DMS114 treated with DMSO at 0.1 percent for 48 hours (cell line): ENCODE results near the gene PGAM5.
"Not testable (repeated sequence)": the region's sequence is repeated elsewhere in the genome, so short reads cannot be mapped to it uniquely, and the experiment has no call there.

Experiments
- DNase-seq: peaks from one replicate; lab custom pipeline; 2025; ENCODE audit not compliant: unreplicated experiment; lab: John Stamatoyannopoulos, UW

Gene PGAM5

DNA sequence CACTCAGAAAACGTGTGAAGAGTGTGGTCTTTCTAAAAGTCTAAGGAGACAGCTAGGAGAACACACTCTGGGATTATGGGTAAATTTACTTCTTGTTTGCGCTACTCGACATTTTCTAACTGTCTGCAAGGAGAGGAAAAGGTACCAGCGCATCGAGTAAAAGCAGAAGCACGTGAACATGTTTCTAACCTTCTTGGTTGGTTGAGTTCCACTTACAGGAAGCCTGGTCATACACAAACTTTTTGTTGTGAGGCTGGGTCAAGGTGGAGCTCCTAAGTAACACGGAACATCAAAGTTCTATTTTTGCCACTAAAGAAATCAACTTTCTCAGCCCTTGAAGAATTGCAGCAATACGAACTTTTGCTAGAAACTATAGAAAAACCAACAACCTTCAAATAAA, 31.0 kb downstream of the PGAM5 start:
- DNase-seq: no peak

DNA sequence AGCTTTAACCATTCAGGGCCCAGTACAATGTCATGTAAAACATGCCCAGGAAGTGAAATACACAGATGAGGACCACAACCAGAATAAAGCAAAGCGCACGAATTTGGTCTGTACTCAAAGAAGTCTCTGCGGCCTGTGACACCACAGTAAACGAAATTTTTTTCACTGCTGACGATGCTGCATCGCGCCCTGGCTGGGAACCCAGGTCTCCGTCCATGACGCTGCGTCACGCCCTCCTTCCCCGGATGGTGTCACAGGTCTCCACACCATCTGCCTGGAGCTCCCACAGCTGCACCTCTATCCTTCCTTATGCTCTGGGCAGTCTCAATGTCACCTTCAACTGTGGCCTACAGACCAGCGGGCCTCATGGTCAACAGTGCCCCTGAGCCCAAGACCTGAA, 33.2 kb downstream of the PGAM5 start:
- no peak for DNase-seq

GRCh38 chr12:132746613-132747012, 36.0 kb downstream of the PGAM5 start:
- DNase-seq: no peak

DNA sequence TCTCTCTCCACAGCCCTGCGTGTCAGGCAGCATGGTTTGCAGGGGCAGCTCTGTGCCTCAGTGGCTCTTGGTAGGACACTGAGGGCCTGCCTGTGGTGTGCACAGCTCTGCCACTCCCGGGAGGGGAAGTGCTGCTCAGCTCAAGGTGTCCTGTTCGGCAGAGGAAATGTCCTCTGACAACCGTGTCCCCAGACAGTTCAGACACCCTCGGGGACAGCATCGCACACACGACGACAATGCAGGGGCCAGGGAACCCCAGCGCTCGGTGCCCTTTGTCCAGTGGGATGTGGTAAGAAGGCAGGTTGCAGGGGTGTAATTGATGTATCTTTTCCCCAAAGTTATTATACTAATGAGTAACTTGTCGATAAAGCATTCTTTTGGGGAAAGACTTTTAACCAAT, 36.8 kb downstream of the PGAM5 start:
- no peak for DNase-seq

DNA sequence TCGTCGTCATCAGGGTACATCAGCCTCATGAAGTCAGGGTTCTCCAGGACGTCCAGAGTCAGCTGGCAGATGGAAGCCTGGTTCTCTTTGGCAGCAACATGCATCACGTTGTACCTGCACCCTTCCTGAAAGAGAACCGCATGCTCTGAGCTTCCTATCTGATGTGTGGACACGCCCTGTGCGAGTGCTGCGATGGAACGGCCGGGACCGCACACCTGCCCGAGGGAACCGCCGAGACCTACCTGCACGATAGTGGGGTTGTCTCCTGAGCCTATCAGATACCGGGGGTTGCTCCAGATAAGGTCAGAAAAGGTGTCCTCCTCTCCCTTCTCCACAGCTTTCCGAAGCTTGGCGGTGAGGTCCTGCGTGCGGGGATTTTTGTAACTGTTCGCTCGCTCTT, 37.3 kb downstream of the PGAM5 start:
- no peak for DNase-seq

DNA sequence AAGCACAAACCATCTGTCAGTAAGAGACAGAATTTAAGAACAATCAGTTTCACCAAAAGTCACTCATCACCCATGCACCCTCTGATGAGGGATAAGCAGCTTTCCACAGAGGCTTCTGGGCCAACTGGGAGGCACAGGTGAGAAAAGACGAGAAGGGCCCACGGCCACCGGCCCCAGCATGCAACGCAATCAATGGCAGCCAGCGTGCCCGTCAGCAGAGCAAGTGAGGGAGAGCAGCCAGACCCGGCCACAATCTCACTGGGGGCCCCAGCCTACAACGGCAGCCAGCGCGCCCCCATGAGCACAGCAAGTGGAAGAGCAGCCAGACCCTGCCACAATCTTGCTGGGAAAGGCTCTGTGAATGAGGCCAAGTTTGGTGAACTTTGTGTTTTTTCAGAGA, 37.7 kb downstream of the PGAM5 start:
- no peak for DNase-seq

DNA sequence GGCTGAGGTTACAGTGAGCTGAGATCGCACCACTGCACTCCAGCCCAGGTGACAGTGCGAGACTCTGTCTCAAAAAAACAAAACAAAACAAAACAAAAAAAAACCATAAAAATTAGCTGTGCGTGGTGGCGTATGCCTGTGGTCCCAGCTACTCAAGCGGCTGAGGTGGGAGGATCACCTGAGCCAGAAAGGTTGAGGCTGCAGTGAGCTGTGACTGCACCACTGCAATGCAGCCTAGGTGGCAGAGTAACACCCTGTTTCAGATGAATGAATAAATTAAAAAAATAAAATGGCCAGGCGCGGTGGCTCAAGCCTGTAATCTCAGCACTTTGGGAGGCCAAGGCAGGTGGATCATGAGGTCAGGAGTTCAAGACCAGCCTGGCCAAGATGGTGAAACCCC, 43.0 kb downstream of the PGAM5 start:
- DNase-seq: not testable (repeated sequence)

GRCh38 chr12:132754160-132754932, 43.7 kb downstream of the PGAM5 start:
- no peak for DNase-seq

DNA sequence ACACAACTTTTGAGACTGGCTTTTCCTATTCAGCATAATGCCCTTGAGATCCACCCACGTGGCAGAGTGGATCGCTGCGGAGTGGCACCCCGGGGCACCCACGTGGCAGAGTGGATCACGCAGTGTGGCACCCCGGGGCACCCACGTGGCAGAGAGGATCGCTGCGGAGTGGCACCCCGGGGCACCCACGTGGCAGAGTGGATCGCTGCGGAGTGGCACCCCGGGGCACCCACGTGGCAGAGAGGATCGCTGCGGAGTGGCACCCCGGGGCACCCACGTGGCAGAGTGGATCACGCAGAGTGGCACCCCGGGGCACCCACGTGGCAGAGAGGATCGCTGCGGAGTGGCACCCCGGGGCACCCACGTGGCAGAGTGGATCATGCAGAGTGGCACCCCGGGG, 48.2 kb downstream of the PGAM5 start:
- not testable (repeated sequence) for DNase-seq

- no peak for DNase-seq
These were observed 48.7 kb downstream of the PGAM5 start for GRCh38 chr12:132759359-132759758.

- peak; percentile 27 for DNase-seq
These were observed 50.6 kb downstream of the PGAM5 start, which contains the start of gene ANKLE2 for GRCh38 chr12:132761032-132761920. ANKLE2 (minus strand) TSS chr12:132761832; CDS start chr12:132761798, 34 bp downstream.

- DNase-seq: peak; percentile 31
These were observed 51.4 kb downstream of the PGAM5 start for GRCh38 chr12:132761921-132762583.

DNA sequence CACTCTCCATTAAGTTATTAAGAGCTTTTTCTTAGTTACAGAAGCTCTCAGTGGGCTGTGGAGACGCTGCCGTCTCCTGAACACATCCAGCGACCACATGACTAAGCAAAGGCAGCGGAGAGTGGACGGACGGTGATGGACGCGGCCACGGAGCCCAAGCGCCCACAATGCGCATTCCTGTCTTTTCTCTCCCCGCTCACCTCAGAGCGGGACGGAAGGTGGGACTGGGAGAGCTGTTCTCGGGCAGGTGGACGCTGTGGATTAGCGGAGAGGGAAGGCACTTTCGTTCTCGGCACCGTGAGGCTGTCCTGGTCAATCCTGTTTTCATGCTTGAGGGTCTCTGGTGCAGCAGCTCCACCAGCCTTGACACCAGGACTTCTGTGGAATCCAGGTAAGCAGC, 53.6 kb downstream of the PGAM5 start:
- DNase-seq: no peak

DNA sequence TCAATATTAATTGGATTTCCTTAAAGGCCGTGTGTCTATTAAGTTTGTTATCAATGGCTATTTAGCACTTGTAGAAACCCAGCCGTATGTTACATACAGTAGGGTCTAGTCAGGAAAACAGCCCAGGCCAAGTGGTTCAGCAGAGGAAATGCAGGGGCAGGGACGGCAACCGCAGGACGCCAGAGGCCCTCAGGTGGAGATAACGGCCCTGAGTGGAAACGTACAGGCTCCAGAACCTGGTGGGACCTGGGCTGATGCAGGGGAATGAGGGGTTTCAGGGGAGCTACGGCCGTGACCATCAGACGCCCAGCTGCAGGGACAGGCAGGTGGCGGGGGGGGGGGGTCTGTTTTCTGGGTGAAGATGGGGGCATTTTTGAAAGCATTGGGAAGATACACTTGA, 54.7 kb downstream of the PGAM5 start:
- no peak for DNase-seq

- no peak for DNase-seq
These were observed 55.9 kb downstream of the PGAM5 start for GRCh38 chr12:132766380-132767085.

- no peak for DNase-seq
These were observed 60.6 kb downstream of the PGAM5 start for GRCh38 chr12:132771126-132771838.
